Measurements from ENCODE around the gene FGF8.
A peak's percentile ranks its signal among the peaks of the same experiment; 100 is the strongest.

Gene FGF8

GRCh38 chr10:101775273-101776160, at the start of gene FGF8:
Gene FGF8 (minus strand): TSS chr10:101776114. CDS start chr10:101775900, 214 bp downstream.
- Mint-ChIP-seq H3K4me1 (ENCODE audit: low read depth) (peaks cover 30% of the 10 kb centered on the region), H3K4me3 (peak within 1 kb of the TSS; percentile 61)

GRCh38 chr10:101824736-101825135, 48.8 kb upstream of the FGF8 start:
- no peaks in the 10 kb centered on the region for H3K9me3 Mint-ChIP-seq (ENCODE audit: low read depth)
- no peak overlapping the region for H3K27ac Mint-ChIP-seq
- H3K4me1 Mint-ChIP-seq (ENCODE audit: low read depth), result peaks cover 12% of the 10 kb centered on the region

More at GRCh38 chr10:101775273-101776160, at the start of gene FGF8:
- H3K27me3 Mint-ChIP-seq, result peaks cover 36% of the 10 kb centered on the region
- H3K27ac Mint-ChIP-seq, result no peak within 1 kb of the TSS
- peaks cover 10% of the 10 kb centered on the region for H3K36me3 Mint-ChIP-seq
- no peaks in the 10 kb centered on the region for H3K9me3 Mint-ChIP-seq (ENCODE audit: low read depth)

GRCh38 chr10:101818872-101819633, 43.1 kb upstream of the FGF8 start:
- H3K27ac Mint-ChIP-seq, result peak overlapping the region; percentile 98
- no peaks in the 10 kb centered on the region for H3K27me3 Mint-ChIP-seq
- peaks cover 47% of the 10 kb centered on the region for H3K4me1 Mint-ChIP-seq (ENCODE audit: low read depth)
- H3K9me3 Mint-ChIP-seq (ENCODE audit: low read depth), result no peaks in the 10 kb centered on the region
- H3K36me3 Mint-ChIP-seq, result peaks cover 2% of the 10 kb centered on the region
- peak overlapping the region; percentile 97 for H3K4me3 Mint-ChIP-seq

More at GRCh38 chr10:101824736-101825135, 48.8 kb upstream of the FGF8 start:
- H3K4me3 Mint-ChIP-seq, result no peak overlapping the region
- no peaks in the 10 kb centered on the region for H3K27me3 Mint-ChIP-seq
- H3K36me3 Mint-ChIP-seq, result peaks cover 2% of the 10 kb centered on the region

GRCh38 chr10:101818119-101818871, 42.4 kb upstream of the FGF8 start, which contains the start of gene OGA:
Gene OGA (minus strand): TSS chr10:101818444. CDS start chr10:101818022, 422 bp downstream.
- H3K4me3 Mint-ChIP-seq, result peak within 1 kb of the TSS; percentile 97
- peaks cover 2% of the 10 kb centered on the region for H3K36me3 Mint-ChIP-seq
- no peaks in the 10 kb centered on the region for H3K27me3 Mint-ChIP-seq
- peaks cover 55% of the 10 kb centered on the region for H3K4me1 Mint-ChIP-seq (ENCODE audit: low read depth)
- peak within 1 kb of the TSS; percentile 98 for H3K27ac Mint-ChIP-seq
- H3K9me3 Mint-ChIP-seq (ENCODE audit: low read depth), result no peaks in the 10 kb centered on the region

- H3K4me1 Mint-ChIP-seq (ENCODE audit: low read depth), result peaks cover 62% of the 10 kb centered on the region
- H3K27me3 Mint-ChIP-seq, result no peaks in the 10 kb centered on the region
- peak overlapping the region; percentile 97 for H3K4me3 Mint-ChIP-seq
- peak overlapping the region; percentile 98 for H3K27ac Mint-ChIP-seq
- H3K36me3 Mint-ChIP-seq, result peaks cover 2% of the 10 kb centered on the region
- H3K9me3 Mint-ChIP-seq (ENCODE audit: low read depth), result no peaks in the 10 kb centered on the region
Measured at GRCh38 chr10:101817337-101818118, 41.6 kb upstream of the FGF8 start.

GRCh38 chr10:101816913-101817336, 41.0 kb upstream of the FGF8 start:
- H3K27me3 Mint-ChIP-seq, result no peaks in the 10 kb centered on the region
- H3K27ac Mint-ChIP-seq, result peak overlapping the region; percentile 98
- no peaks in the 10 kb centered on the region for H3K9me3 Mint-ChIP-seq (ENCODE audit: low read depth)
- H3K4me1 Mint-ChIP-seq (ENCODE audit: low read depth), result peaks cover 68% of the 10 kb centered on the region
- H3K4me3 Mint-ChIP-seq, result peak overlapping the region; percentile 97
- H3K36me3 Mint-ChIP-seq, result peaks cover 2% of the 10 kb centered on the region

- no peaks in the 10 kb centered on the region for H3K27me3 Mint-ChIP-seq
Measured at GRCh38 chr10:101816376-101816775, 40.5 kb upstream of the FGF8 start.

GRCh38 chr10:101814466-101815071, 38.7 kb upstream of the FGF8 start:
- H3K27ac Mint-ChIP-seq, result peak overlapping the region; percentile 94
- peaks cover 71% of the 10 kb centered on the region for H3K4me1 Mint-ChIP-seq (ENCODE audit: low read depth)
- H3K4me3 Mint-ChIP-seq, result peak overlapping the region; percentile 97
- no peaks in the 10 kb centered on the region for H3K27me3 Mint-ChIP-seq
- H3K9me3 Mint-ChIP-seq (ENCODE audit: low read depth), result no peaks in the 10 kb centered on the region
- H3K36me3 Mint-ChIP-seq, result peaks cover 2% of the 10 kb centered on the region

More at GRCh38 chr10:101816376-101816775, 40.5 kb upstream of the FGF8 start:
- H3K9me3 Mint-ChIP-seq (ENCODE audit: low read depth), result no peaks in the 10 kb centered on the region
- peaks cover 2% of the 10 kb centered on the region for H3K36me3 Mint-ChIP-seq
- H3K4me1 Mint-ChIP-seq (ENCODE audit: low read depth), result peaks cover 70% of the 10 kb centered on the region
- H3K27ac Mint-ChIP-seq, result peak overlapping the region; percentile 98
- H3K4me3 Mint-ChIP-seq, result peak overlapping the region; percentile 97

- Mint-ChIP-seq H3K4me3 (peak overlapping the region; percentile 44), H3K27me3 (no peaks in the 10 kb centered on the region), H3K4me1 (ENCODE audit: low read depth) (peaks cover 68% of the 10 kb centered on the region), H3K36me3 (peaks cover 2% of the 10 kb centered on the region), H3K27ac (peak overlapping the region; percentile 94), H3K9me3 (ENCODE audit: low read depth) (no peaks in the 10 kb centered on the region)
Measured at GRCh38 chr10:101812606-101813005, 36.7 kb upstream of the FGF8 start.

- no peak overlapping the region for H3K4me3 Mint-ChIP-seq
- peaks cover 40% of the 10 kb centered on the region for H3K4me1 Mint-ChIP-seq (ENCODE audit: low read depth)
- H3K9me3 Mint-ChIP-seq (ENCODE audit: low read depth), result no peaks in the 10 kb centered on the region
- H3K27me3 Mint-ChIP-seq, result no peaks in the 10 kb centered on the region
- peaks cover 6% of the 10 kb centered on the region for H3K36me3 Mint-ChIP-seq
- peak overlapping the region; percentile 73 for H3K27ac Mint-ChIP-seq
Measured at GRCh38 chr10:101807158-101807557, 31.2 kb upstream of the FGF8 start.

- Mint-ChIP-seq H3K27ac (peak overlapping the region; percentile 67), H3K9me3 (ENCODE audit: low read depth) (no peaks in the 10 kb centered on the region)
Measured at GRCh38 chr10:101803511-101803910, 27.6 kb upstream of the FGF8 start.

GRCh38 chr10:101797403-101798059, 21.6 kb upstream of the FGF8 start:
- peaks cover 10% of the 10 kb centered on the region for H3K36me3 Mint-ChIP-seq
- no peak overlapping the region for H3K4me3 Mint-ChIP-seq
- peaks cover 34% of the 10 kb centered on the region for H3K4me1 Mint-ChIP-seq (ENCODE audit: low read depth)
- no peaks in the 10 kb centered on the region for H3K27me3 Mint-ChIP-seq
- no peaks in the 10 kb centered on the region for H3K9me3 Mint-ChIP-seq (ENCODE audit: low read depth)
- H3K27ac Mint-ChIP-seq, result peak overlapping the region; percentile 88

More at GRCh38 chr10:101803511-101803910, 27.6 kb upstream of the FGF8 start:
- Mint-ChIP-seq H3K36me3 (peaks cover 7% of the 10 kb centered on the region), H3K4me3 (no peak overlapping the region), H3K4me1 (ENCODE audit: low read depth) (peaks cover 36% of the 10 kb centered on the region), H3K27me3 (no peaks in the 10 kb centered on the region)

- no peaks in the 10 kb centered on the region for H3K27me3 Mint-ChIP-seq
- H3K9me3 Mint-ChIP-seq (ENCODE audit: low read depth), result no peaks in the 10 kb centered on the region
- H3K4me3 Mint-ChIP-seq, result no peak overlapping the region
- peaks cover 12% of the 10 kb centered on the region for H3K4me1 Mint-ChIP-seq (ENCODE audit: low read depth)
- no peak overlapping the region for H3K27ac Mint-ChIP-seq
- peaks cover 8% of the 10 kb centered on the region for H3K36me3 Mint-ChIP-seq
Measured at GRCh38 chr10:101793526-101793925, 17.6 kb upstream of the FGF8 start.

Measured in activated naive CD8-positive, alpha-beta T cell (primary cell).